HUES6 (cell line): Measurements from ENCODE around the gene MIDN.

Experiments used
- H3K27ac ChIP-seq: 2 replicates; pipeline ENCODE4 v1.7.0; 2013; ENCODE audit warnings: low read depth, mild to moderate bottlenecking, low read length, inconsistent platforms
- H3K27me3 ChIP-seq: 2 replicates; pipeline ENCODE4 v1.6.1; 2013; ENCODE audit warnings: low read length; ENCODE audit not compliant: control insufficient read depth, insufficient read depth
- H3K36me3 ChIP-seq: 2 replicates; pipeline ENCODE4 v1.6.1; 2013; ENCODE audit warnings: low read length; ENCODE audit not compliant: control insufficient read depth, insufficient read depth
- H3K4me1 ChIP-seq: 2 replicates; pipeline ENCODE4 v1.6.1; 2013; ENCODE audit warnings: low read length; ENCODE audit not compliant: control insufficient read depth, insufficient read depth
- H3K4me3 ChIP-seq: 2 replicates; pipeline ENCODE4 v1.5.1; 2013; ENCODE audit warnings: low read depth, low read length
- H3K9ac ChIP-seq: one replicate; pipeline ENCODE4 v1.6.1; 2013; ENCODE audit warnings: mild to moderate bottlenecking, low read length
- H3K9me3 ChIP-seq: 2 replicates; pipeline ENCODE4 v1.6.1; 2013; ENCODE audit warnings: low read depth, low read length; ENCODE audit not compliant: control insufficient read depth, insufficient read depth

Gene MIDN

DNA sequence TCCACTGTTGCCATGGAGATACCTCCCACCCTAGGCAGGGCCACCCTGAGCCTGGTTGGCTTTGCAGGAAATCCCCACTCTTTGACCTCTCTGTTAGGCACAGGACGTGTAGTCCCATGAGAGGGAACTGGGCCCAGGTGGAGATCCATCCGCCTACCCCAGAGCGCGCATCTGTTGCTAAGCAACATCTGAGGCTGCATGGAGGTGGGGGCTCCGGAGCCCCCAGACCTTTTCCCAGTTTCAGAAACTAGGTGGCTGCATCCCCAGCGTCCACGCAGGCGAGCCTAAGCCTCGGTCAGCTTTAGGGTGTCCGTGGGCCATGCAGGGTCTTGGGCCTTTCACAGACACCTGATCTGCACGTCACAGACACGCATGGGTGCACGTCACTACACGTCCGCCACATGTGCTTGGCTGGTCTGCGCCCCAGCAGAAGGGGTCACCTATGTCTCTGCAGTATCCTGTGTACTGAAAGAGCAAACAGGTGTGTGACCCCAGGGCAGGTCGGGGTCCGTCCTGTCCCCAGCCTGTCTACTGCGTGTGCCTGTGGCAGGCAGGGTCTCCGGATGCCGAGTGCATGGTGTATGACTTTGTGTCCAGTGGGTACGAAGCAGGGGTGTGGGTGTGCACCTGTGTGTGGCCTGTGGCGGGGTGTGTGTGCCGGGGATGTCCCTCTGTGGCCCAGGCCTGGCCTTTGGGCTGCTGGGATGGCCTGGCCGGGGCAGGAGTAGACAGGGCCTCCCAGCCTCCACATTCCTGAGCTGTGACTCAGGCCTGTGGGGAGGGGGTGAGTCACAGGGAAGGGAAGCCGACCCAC lies 16.6 kb downstream of the MIDN start:
- H3K9ac ChIP-seq = peak overlapping the region; percentile 58
- 0 out of 2 replicates have a peak, but pooled peaks cover under 1% of the 10 kb centered on the region for H3K36me3 ChIP-seq
- H3K27ac ChIP-seq = peak overlapping the region; percentile 12; the same call in 1 of the 2 replicates
- peak overlapping the region; percentile 17 for H3K4me3 ChIP-seq
- peaks cover 60% of the 10 kb centered on the region for H3K4me1 ChIP-seq
- H3K9me3 ChIP-seq = no peaks in the 10 kb centered on the region
- peaks cover 12% of the 10 kb centered on the region for H3K27me3 ChIP-seq

- Histone ChIP-seq H3K4me3 (peak overlapping the region; percentile 75), H3K36me3 (peaks cover 3% of the 10 kb centered on the region), H3K9me3 (no peaks in the 10 kb centered on the region), H3K4me1 (peaks cover 59% of the 10 kb centered on the region), H3K9ac (peak overlapping the region; percentile 89), H3K27ac (peak overlapping the region; percentile 79; the same call in 1 of the 2 replicates), H3K27me3 (peaks cover 12% of the 10 kb centered on the region)
These were observed 17.3 kb downstream of the MIDN start for GRCh38 chr19:1265615-1266128.

DNA sequence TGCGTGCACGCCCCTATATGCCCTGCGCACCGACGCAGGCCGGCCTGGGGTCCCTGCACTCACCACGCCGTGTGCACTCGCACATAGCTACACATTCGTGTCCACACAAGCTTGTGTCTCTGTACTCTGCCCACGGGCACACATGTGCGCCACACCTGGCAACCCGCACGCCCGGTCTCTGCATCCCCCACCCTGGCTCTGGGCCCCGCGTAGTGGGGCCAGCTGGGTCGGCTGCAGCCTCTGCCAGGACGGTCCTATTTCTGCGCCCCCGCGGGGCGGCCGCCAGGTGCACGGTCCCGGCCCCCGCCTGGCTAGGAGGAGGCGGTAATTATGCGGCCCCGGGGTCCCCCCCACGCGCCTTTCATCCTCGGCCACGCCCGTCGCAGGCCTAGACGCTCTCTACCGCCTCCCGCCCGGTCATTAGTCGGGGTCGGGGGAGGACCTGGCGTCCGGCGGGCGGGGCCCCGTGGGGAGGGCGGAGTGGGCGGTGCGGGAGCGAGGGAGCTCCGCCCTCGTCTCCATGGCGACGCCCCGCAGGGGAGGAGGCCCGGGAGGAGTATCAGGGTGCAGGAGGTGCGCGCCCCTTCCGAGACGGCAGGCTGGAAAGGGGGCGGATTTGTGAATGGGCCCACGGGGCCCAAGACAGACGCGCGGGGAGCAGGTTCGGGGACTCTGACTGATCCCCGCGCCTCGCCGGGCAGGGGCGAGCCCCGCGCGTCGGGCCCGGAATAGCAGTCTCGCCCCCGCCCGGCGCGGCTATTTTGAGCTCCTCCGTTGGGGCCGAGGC lies 17.9 kb downstream of the MIDN start:
- Histone ChIP-seq H3K27ac (peak overlapping the region; percentile 79; the same call in 1 of the 2 replicates), H3K4me3 (peak overlapping the region; percentile 75), H3K36me3 (peaks cover 10% of the 10 kb centered on the region), H3K9me3 (no peaks in the 10 kb centered on the region), H3K27me3 (peaks cover 12% of the 10 kb centered on the region), H3K9ac (peak overlapping the region; percentile 89), H3K4me1 (peaks cover 65% of the 10 kb centered on the region)

- H3K9ac ChIP-seq = peak overlapping the region; percentile 35
- H3K27ac ChIP-seq = no peak overlapping the region; the same call in 1 of the 2 replicates
- peaks cover 12% of the 10 kb centered on the region for H3K27me3 ChIP-seq
- peaks cover 60% of the 10 kb centered on the region for H3K4me1 ChIP-seq
- H3K36me3 ChIP-seq = peaks cover 17% of the 10 kb centered on the region
- H3K4me3 ChIP-seq = peak overlapping the region; percentile 75
- no peaks in the 10 kb centered on the region for H3K9me3 ChIP-seq
These were observed 18.6 kb downstream of the MIDN start for GRCh38 chr19:1266916-1267476.

GRCh38 chr19:1267477-1268225 lies 19.3 kb downstream of the MIDN start:
- Histone ChIP-seq H3K27me3 (peaks cover 12% of the 10 kb centered on the region), H3K4me3 (peak overlapping the region; percentile 75), H3K36me3 (peaks cover 23% of the 10 kb centered on the region), H3K4me1 (peaks cover 54% of the 10 kb centered on the region), H3K9ac (peak overlapping the region; percentile 30), H3K27ac (no peak overlapping the region), H3K9me3 (no peaks in the 10 kb centered on the region)

- peaks cover 31% of the 10 kb centered on the region for H3K36me3 ChIP-seq
- H3K9me3 ChIP-seq = no peaks in the 10 kb centered on the region
- H3K27me3 ChIP-seq = peaks cover 12% of the 10 kb centered on the region
- no peak overlapping the region for H3K27ac ChIP-seq
- H3K9ac ChIP-seq = peak overlapping the region; percentile 30
- H3K4me1 ChIP-seq = peaks cover 48% of the 10 kb centered on the region
- H3K4me3 ChIP-seq = peak overlapping the region; percentile 75
These were observed 20.1 kb downstream of the MIDN start for GRCh38 chr19:1268226-1269064.

DNA sequence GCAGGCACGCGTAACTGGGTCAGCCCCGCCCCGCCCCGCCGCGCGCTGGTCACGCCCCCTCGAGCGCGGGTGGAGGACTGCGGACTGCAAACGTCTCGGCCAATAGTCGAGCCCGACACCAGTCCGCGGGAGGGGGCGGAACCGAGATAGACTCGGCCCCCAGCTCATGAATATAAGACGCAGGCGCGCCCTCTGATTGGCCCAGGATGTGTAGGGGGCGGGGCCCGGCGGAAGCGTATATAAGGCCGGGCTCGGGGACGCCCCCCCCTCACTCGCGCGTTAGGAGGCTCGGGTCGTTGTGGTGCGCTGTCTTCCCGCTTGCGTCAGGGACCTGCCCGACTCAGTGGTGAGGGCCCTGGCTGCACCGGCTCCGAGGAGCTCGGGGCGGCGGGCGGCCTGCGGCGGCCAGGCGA lies 20.7 kb downstream of the MIDN start, which contains the start of gene CIRBP:
Gene CIRBP, plus strand, starts transcription at position 268 of the 413 bp plus-strand sequence. CDS start 1,602 bp downstream, outside the sequence.
- H3K4me3 ChIP-seq = peak within 1 kb of the TSS; percentile 96
- H3K27me3 ChIP-seq = peaks cover 12% of the 10 kb centered on the region
- H3K9me3 ChIP-seq = no peaks in the 10 kb centered on the region
- H3K4me1 ChIP-seq = peaks cover 55% of the 10 kb centered on the region
- peak within 1 kb of the TSS; percentile 97 for H3K9ac ChIP-seq
- peak within 1 kb of the TSS; percentile 91 for H3K27ac ChIP-seq
- peaks cover 37% of the 10 kb centered on the region for H3K36me3 ChIP-seq

GRCh38 chr19:1269478-1270212 lies 21.3 kb downstream of the MIDN start:
- H3K36me3 ChIP-seq = peaks cover 43% of the 10 kb centered on the region
- H3K9me3 ChIP-seq = no peaks in the 10 kb centered on the region
- peak overlapping the region; percentile 91 for H3K27ac ChIP-seq
- H3K27me3 ChIP-seq = peaks cover 12% of the 10 kb centered on the region
- H3K9ac ChIP-seq = peak overlapping the region; percentile 97
- H3K4me3 ChIP-seq = peak overlapping the region; percentile 96
- peaks cover 56% of the 10 kb centered on the region for H3K4me1 ChIP-seq

GRCh38 chr19:1270213-1270853 lies 21.9 kb downstream of the MIDN start:
- Histone ChIP-seq H3K36me3 (peaks cover 46% of the 10 kb centered on the region), H3K4me3 (peak overlapping the region; percentile 96), H3K9ac (peak overlapping the region; percentile 97), H3K27me3 (peaks cover 12% of the 10 kb centered on the region), H3K4me1 (peaks cover 49% of the 10 kb centered on the region), H3K27ac (peak overlapping the region; percentile 91), H3K9me3 (no peaks in the 10 kb centered on the region)
